Measurements from ENCODE around the gene SERP2. TPM values are rescaled to one million over a fixed set of nuclear protein-coding genes. Genes with fewer than 3 reads are reported as not detected.

Gene SERP2
- total and polyA plus RNA-seq, 2 of the 13 experiments (the other 11 are each of a cell fraction or from before 2014, with no cell fraction given) = not detected

- ATAC-seq (no peak), FAIRE-seq (no peak), DNase-seq (ENCODE audit: low spot score) (no peak)
- Histone ChIP-seq H3K27me3 (ENCODE audit: control insufficient read depth in 1 of 2, insufficient read depth in 2 of 2, low read length in 2 of 2) (peaks cover 0 to 2% of the 10 kb centered on the region in 2 experiments; a peak in 1 of 5 replicates), H3K27ac (ENCODE audit: extremely low read length, insufficient read depth, low read length) (no peak overlapping the region), H3K36me3 (replicated peaks in 1 of 2; ENCODE audit: control insufficient read depth in 1 of 2, insufficient read depth in 2 of 2, low read length in 2 of 2) (no peaks in the 10 kb centered on the region), H3K4me3 (replicated peaks in 1 of 3; ENCODE audit: insufficient read depth in 1 of 3, low read depth in 2 of 3, low read length in 3 of 3) (no peak overlapping the region), H2AFZ (ENCODE audit: low read length) (no peak overlapping the region), H3K9ac (ENCODE audit: insufficient read depth, low read depth, low read length) (no peak overlapping the region), H3K9me3 (ENCODE audit: low read length) (no peaks in the 10 kb centered on the region), H3K4me2 (ENCODE audit: low read depth, low read length) (no peak overlapping the region), H4K20me1 (ENCODE audit: insufficient read depth, low read length) (no peaks in the 10 kb centered on the region), H3K4me1 (ENCODE audit: insufficient read depth, low read length) (no peaks in the 10 kb centered on the region), H3K79me2 (ENCODE audit: insufficient read depth, low read length) (no peaks in the 10 kb centered on the region)
- POLR2A ChIA-PET = interaction anchor here (0.8 kb wide), 1 partner anchor 100 kb away, joined by 3 read pairs; no protein-coding TSS in a partner anchor
- CTCF ChIA-PET (ENCODE audit: low intra/inter-chr PET ratio, low total read pairs) = no interaction called here
- no TSS peak for BruUV-seq (replicated peaks)
- WGBS (ENCODE audit: low lambda C conversion rate) = 2% methylated on average over 2 of the region's 2 CpGs
- in situ Hi-C loops (cut with HindIII; ENCODE audit: extremely low pct_ligation_motif_present, low pct_unique_long_range_greater_than_20kb) = no loop called here
- no peak for TF ChIP-seq CBX5 (CRISPR knock-in tag; IDR thresholded peaks at IDR 0.05; ENCODE audit: borderline replicate concordance)
- no peak for TF ChIP-seq MAFG (CRISPR knock-in tag; IDR thresholded peaks at IDR 0.05)
- TF ChIP-seq ZNF790 (CRISPR knock-in tag; IDR thresholded peaks at IDR 0.05; ENCODE audit: borderline replicate concordance) = no peak
- no peak for TF ChIP-seq RBM39 (IDR thresholded peaks at IDR 0.05; ENCODE audit: low read depth, low read length, poor library complexity, severe bottlenecking)
- no peak for TF ChIP-seq ZNF780A (CRISPR knock-in tag; IDR thresholded peaks at IDR 0.05)
- TF ChIP-seq ZNF550 (CRISPR knock-in tag; IDR thresholded peaks at IDR 0.05; ENCODE audit: borderline replicate concordance) = no peak
- no peak for TF ChIP-seq SATB2 (CRISPR knock-in tag; IDR thresholded peaks at IDR 0.05)
- no peak for TF ChIP-seq LCORL (IDR thresholded peaks at IDR 0.05)
- TF ChIP-seq LCORL (CRISPR knock-in tag; IDR thresholded peaks at IDR 0.05) = no peak
- no peak for TF ChIP-seq TOE1 (CRISPR knock-in tag; IDR thresholded peaks at IDR 0.05)
- no peak for TF ChIP-seq GFI1 (CRISPR knock-in tag; IDR thresholded peaks at IDR 0.05; ENCODE audit: borderline replicate concordance)
- no peak for TF ChIP-seq ETS1 (CRISPR knock-in tag; IDR thresholded peaks at IDR 0.05)
- no peak for TF ChIP-seq FOXO1 (CRISPR knock-in tag; IDR thresholded peaks at IDR 0.05)
- no peak for TF ChIP-seq ELF4 (CRISPR knock-in tag; IDR thresholded peaks at IDR 0.05; ENCODE audit: borderline replicate concordance)
- TF ChIP-seq, protein P1, sequence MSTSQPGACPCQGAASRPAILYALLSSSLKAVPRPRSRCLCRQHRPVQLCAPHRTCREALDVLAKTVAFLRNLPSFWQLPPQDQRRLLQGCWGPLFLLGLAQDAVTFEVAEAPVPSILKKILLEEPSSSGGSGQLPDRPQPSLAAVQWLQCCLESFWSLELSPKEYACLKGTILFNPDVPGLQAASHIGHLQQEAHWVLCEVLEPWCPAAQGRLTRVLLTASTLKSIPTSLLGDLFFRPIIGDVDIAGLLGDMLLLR (CRISPR knock-in tag; IDR thresholded peaks at IDR 0.05) = no peak
- TF ChIP-seq, protein P2, sequence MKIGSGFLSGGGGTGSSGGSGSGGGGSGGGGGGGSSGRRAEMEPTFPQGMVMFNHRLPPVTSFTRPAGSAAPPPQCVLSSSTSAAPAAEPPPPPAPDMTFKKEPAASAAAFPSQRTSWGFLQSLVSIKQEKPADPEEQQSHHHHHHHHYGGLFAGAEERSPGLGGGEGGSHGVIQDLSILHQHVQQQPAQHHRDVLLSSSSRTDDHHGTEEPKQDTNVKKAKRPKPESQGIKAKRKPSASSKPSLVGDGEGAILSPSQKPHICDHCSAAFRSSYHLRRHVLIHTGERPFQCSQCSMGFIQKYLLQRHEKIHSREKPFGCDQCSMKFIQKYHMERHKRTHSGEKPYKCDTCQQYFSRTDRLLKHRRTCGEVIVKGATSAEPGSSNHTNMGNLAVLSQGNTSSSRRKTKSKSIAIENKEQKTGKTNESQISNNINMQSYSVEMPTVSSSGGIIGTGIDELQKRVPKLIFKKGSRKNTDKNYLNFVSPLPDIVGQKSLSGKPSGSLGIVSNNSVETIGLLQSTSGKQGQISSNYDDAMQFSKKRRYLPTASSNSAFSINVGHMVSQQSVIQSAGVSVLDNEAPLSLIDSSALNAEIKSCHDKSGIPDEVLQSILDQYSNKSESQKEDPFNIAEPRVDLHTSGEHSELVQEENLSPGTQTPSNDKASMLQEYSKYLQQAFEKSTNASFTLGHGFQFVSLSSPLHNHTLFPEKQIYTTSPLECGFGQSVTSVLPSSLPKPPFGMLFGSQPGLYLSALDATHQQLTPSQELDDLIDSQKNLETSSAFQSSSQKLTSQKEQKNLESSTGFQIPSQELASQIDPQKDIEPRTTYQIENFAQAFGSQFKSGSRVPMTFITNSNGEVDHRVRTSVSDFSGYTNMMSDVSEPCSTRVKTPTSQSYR (CRISPR knock-in tag; IDR thresholded peaks at IDR 0.05; ENCODE audit: borderline replicate concordance) = no peak
- TF ChIP-seq MXD1 (CRISPR knock-in tag; IDR thresholded peaks at IDR 0.05) = no peak
- no peak for TF ChIP-seq NFIC (IDR thresholded peaks at IDR 0.05; ENCODE audit: low read length)
- no peak for TF ChIP-seq MEIS1 (CRISPR knock-in tag; IDR thresholded peaks at IDR 0.05; ENCODE audit: borderline replicate concordance)
- intact Hi-C loops (cut with micrococcal nuclease; ENCODE audit: unreplicated experiment) = no loop called here
These were observed 38.9 kb upstream of the SERP2 start for GRCh38 chr13:44334751-44335150.

Data from HepG2 (cell line).